ENCODE measurements around the gene AGAP1. TPM values are rescaled to one million over a fixed set of nuclear protein-coding genes. Genes with fewer than 3 reads are reported as not detected.

AGAP1 gene
- total and polyA plus RNA-seq, 2 donors (not counting 3 experiments of a cell fraction or from before 2014, with no cell fraction given), result 10.2 to 20.9 TPM

DNA sequence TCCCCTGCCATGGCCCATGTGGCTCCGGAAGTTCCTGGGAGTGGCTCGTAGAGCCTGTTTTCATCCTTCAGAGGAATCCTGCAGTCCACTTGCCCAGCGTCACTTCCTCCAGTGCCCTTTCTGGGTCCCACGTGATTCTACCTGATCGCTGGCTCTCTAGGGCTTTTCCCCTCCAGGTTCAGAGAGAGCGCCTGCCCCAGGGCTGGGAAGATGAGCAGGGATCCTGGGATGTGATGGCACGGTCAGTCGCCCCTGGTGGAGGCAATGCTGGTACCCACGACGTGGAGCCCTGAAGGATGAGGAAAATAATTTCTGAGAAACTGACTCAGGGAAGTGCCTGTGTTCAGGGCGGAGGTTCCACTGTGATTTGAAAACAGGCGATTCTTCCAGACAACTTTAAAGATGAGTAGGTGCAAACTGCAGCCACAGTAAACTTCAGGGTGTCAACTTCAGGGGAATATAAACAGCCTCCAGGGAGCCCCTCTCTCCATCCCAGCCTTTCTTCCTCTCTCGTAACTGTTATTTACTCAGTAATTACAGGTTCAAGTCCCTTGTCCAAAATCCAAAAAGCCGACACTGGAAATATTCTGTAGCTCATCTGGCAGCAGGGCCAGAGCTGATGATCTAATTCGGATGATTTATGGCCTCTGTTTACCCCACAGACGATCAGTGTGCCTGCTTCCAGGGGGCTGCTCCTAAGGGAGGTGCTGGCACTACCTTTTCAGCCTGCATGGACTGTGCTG lies 105.9 kb downstream of the AGAP1 start:
- Histone ChIP-seq H3K9ac (replicated peaks; ENCODE audit: extremely low read depth, insufficient read depth, low read length) (no peak overlapping the region), H3K9me3 (replicated peaks; ENCODE audit: control insufficient read depth, insufficient read depth, low read length) (no peaks in the 10 kb centered on the region), H3K79me2 (ENCODE audit: control insufficient read depth, insufficient read depth, low read length) (no peaks in the 10 kb centered on the region), H3K4me3 (replicated peaks in 1 of 3; ENCODE audit: insufficient read depth in 1 of 3, low read depth in 1 of 3, low read length in 3 of 3) (no peak overlapping the region), H3K27me3 (ENCODE audit: control insufficient read depth in 2 of 2, insufficient read depth in 2 of 2, low read length in 2 of 2) (no peaks in the 10 kb centered on the region), H4K20me1 (replicated peaks; ENCODE audit: control insufficient read depth, extremely low read depth, insufficient read depth, low read length) (no peaks in the 10 kb centered on the region), H3K4me2 (ENCODE audit: insufficient read depth, low read length) (no peak overlapping the region), H3K9me1 (replicated peaks; ENCODE audit: control insufficient read depth, extremely low read depth, insufficient read depth, low read length) (no peaks in the 10 kb centered on the region), H3K4me1 (ENCODE audit: control insufficient read depth, extremely low read depth, insufficient read depth, low read length) (peaks cover 3% of the 10 kb centered on the region), H2AFZ (ENCODE audit: low read depth, low read length) (no peak overlapping the region), H3K27ac (ENCODE audit: insufficient read depth, low read depth, low read length) (no peak overlapping the region), H3K36me3 (ENCODE audit: control insufficient read depth in 2 of 2, extremely low read depth in 1 of 2, insufficient read depth in 2 of 2, low read length in 2 of 2) (no peaks in the 10 kb centered on the region)
- no peak for FAIRE-seq
- dilution Hi-C loops (cut with MboI; ENCODE audit: extremely low pct_ligation_motif_present, low sequenced_read_pairs), result no loop called here
- intact Hi-C loops (cut with micrococcal nuclease), result loop anchor here (10.0 kb wide), 1 partner anchor 365 kb away; no protein-coding TSS in a partner anchor
- no TSS peak for BruUV-seq (replicated peaks)
- ChIA-PET CTCF (interaction anchor here (1.4 kb wide), 1 partner anchor 146 kb away, joined by 7 read pairs; no protein-coding TSS in a partner anchor), POLR2A (no interaction called here)
- no peak for DNase-seq (ENCODE audit: low read depth, low spot score)
- TF ChIP-seq POLR2AphosphoS5 (IDR thresholded peaks at IDR 0.05; ENCODE audit: insufficient read depth, low read depth, low read length) (no peak), GATA2 (IDR thresholded peaks at IDR 0.05; ENCODE audit: insufficient read depth, insufficient read length, low read depth, low read length) (no peak), POLR2A (IDR thresholded peaks at IDR 0.05; ENCODE audit: low read depth, low read length) (no peak), CTCF (IDR thresholded peaks at IDR 0.05; ENCODE audit: extremely low read depth in 1 of 2, insufficient read depth in 1 of 2, low read depth in 1 of 2, low read length in 2 of 2) (no peak), MYC (IDR thresholded peaks at IDR 0.05; ENCODE audit: low read depth, low read length) (no peak), JUN (IDR thresholded peaks at IDR 0.05; ENCODE audit: borderline replicate concordance, insufficient read depth, insufficient read length, low read depth) (no peak), FOS (IDR thresholded peaks at IDR 0.05; ENCODE audit: borderline replicate concordance, insufficient read depth, low read length) (no peak), EZH2 (IDR thresholded peaks at IDR 0.05; ENCODE audit: borderline replicate concordance, low read depth, low read length, severe bottlenecking) (no peak)
- TF ChIP-seq, protein P1, sequence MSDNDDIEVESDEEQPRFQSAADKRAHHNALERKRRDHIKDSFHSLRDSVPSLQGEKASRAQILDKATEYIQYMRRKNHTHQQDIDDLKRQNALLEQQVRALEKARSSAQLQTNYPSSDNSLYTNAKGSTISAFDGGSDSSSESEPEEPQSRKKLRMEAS (IDR thresholded peaks at IDR 0.05; ENCODE audit: insufficient read depth, insufficient read length), result no peak

Measured in endothelial cell of umbilical vein (primary cell).